ENCODE data around the gene IMPA2. TPM values are rescaled to one million over a fixed set of nuclear protein-coding genes. Genes with fewer than 3 reads are reported as not detected.

Gene IMPA2
- total and polyA plus RNA-seq, 7 donors: 61.4 to 342 (median 196) TPM

DNA sequence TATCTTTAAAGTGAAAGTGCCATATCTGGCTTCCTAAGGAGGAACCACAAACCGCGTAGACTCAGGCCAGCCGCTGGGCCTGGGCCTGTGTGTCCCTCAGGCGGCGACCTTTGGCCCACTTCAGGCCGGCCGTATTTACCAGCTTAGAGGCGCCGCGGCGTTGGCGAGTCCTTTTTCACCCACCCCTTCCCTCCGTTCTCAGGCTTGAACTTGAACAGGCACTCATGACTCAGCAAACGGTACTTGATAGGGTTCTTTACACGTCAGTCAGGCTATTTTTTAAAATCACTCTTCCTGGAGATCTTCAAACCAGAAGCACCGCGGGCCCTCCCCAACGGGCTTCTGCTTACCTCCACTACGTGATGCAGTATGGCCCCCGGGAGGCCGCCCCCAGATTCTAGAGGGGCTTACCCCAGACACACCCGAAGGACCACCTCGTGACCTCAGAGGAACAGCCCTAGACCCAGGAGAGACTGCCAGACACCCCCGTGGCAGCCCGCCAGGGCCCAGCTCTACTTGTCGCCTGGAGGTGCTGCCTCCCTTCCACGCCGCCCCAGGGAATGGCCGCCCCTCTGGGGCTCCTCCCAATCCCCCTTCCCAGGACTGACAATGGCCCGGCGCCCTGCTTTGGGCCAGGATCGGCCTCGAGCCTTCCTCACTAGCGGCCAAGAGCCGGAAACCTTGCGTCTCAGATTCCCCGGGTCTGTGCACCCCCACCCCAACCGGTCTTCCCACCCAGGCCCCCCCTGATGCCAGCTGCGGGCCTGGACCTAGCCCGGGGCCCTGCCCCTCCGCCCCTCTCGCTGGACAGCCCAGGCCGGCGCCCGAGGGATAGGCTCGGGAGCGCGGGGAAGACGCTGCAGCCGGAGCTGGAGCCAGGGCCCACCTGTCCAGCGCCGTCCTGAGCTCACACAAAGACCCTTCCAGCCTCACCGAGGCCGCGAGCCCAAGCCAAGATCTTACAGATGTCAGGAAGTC is 33.8 kb upstream of the IMPA2 start:
- Histone ChIP-seq H3K27ac (peak overlapping the region; percentile 94), H3K4me1 (peaks cover 17% of the 10 kb centered on the region), H3K36me3 (ENCODE audit: insufficient read depth in 1 of 2, low read depth in 1 of 2) (no peaks in the 10 kb centered on the region), H3K4me3 (peak overlapping the region; percentile 68), H3K27me3 (ENCODE audit: insufficient read depth in 3 of 3, low read length in 2 of 3) (no peaks in the 10 kb centered on the region), H3K9me3 (no peaks in the 10 kb centered on the region)
- peak; percentile 90 to 92 (median 92) for ATAC-seq
- 1 to 3% (median 2%) methylated on average over 54 to 55 of the region's 55 CpGs for WGBS, 3 donors
- peak; percentile 95 to 97 for DNase-seq
- intact Hi-C loops (cut with DNase I): loop anchor here (1.0 to 2.0 kb wide), 2 partner anchors 33 kb away; partner anchors contain the start of gene IMPA2 (in 1 of the 2)
- TF ChIP-seq, protein P1, sequence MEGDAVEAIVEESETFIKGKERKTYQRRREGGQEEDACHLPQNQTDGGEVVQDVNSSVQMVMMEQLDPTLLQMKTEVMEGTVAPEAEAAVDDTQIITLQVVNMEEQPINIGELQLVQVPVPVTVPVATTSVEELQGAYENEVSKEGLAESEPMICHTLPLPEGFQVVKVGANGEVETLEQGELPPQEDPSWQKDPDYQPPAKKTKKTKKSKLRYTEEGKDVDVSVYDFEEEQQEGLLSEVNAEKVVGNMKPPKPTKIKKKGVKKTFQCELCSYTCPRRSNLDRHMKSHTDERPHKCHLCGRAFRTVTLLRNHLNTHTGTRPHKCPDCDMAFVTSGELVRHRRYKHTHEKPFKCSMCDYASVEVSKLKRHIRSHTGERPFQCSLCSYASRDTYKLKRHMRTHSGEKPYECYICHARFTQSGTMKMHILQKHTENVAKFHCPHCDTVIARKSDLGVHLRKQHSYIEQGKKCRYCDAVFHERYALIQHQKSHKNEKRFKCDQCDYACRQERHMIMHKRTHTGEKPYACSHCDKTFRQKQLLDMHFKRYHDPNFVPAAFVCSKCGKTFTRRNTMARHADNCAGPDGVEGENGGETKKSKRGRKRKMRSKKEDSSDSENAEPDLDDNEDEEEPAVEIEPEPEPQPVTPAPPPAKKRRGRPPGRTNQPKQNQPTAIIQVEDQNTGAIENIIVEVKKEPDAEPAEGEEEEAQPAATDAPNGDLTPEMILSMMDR (IDR thresholded peaks at IDR 0.05): no peak

DNA sequence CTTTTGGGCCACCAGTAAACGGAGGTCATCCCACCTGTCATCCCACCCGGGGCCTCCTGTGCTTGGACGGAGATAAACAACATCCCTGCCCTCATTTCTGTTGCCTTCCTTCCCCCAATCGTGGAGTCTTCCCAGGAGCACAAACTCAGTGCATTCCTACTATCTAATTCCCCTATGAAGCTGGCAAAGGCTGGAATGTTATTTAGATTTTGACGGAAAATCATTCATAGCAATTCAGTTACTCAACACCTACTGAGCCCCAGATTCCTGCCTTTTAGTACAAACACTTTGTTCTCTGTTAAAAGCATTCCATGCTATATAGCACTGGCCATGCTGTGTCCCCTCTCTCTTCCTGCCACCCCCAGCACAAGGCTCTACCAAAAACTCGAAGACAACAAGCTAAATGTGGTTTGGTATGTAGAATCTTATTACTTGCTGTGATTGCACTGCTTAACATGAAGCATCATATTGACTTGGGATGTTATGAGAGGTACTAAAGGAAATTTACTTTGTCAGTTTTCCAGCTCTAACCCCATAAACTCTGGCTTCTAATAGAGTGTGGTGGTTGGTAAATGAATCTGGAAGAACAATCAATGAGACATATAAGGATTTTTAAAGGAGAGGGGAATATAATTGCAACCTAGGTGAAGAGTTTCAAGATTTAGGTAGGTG is 32.3 kb upstream of the IMPA2 start:
- ATAC-seq (no peak), DNase-seq (no peak)
- Histone ChIP-seq H3K4me1 (peaks cover 17% of the 10 kb centered on the region), H3K27ac (peak overlapping the region; percentile 94), H3K36me3 (ENCODE audit: insufficient read depth in 1 of 2, low read depth in 1 of 2) (no peaks in the 10 kb centered on the region), H3K4me3 (no peak overlapping the region), H3K27me3 (ENCODE audit: insufficient read depth in 3 of 3, low read length in 2 of 3) (no peaks in the 10 kb centered on the region), H3K9me3 (no peaks in the 10 kb centered on the region)
- intact Hi-C loops (cut with DNase I): no loop called here
- WGBS, 3 donors: 68 to 78% (median 69%) methylated on average over 6 of the region's 6 CpGs
- TF ChIP-seq, protein P1 (IDR thresholded peaks at IDR 0.05): no peak

DNA sequence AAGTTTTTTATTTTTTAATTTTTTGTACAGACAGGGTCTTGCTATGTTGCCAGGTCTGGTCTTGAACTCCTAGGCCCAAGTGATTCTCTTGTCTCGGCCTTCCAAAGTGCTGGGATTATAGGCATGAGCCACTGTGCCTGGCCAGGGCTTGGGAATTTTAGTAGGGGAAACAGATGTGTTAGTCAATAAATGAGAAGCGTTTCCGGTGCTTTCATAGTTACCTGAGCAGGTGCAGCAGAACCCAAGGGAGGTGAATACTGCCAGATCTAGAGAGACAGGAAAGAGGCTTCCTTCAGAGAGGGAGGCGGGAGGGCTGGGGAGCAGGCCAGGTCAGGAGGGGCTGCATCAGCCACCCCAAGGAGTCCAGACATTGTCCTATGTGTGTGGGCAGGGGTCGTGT is 30.5 kb upstream of the IMPA2 start:
- WGBS, 3 donors: 59 to 74% (median 72%) methylated on average over 5 of the region's 5 CpGs
- H3K4me1 ChIP-seq: peaks cover 16% of the 10 kb centered on the region
- DNase-seq (no peak), ATAC-seq (no peak)
- H3K27ac ChIP-seq: peak overlapping the region; percentile 53
- no peaks in the 10 kb centered on the region for H3K9me3 ChIP-seq
- H3K4me3 ChIP-seq: no peak overlapping the region
- TF ChIP-seq, protein P1 (IDR thresholded peaks at IDR 0.05): no peak
- no peaks in the 10 kb centered on the region for H3K27me3 ChIP-seq (ENCODE audit: insufficient read depth in 3 of 3, low read length in 2 of 3)
- intact Hi-C loops (cut with DNase I): no loop called here
- H3K36me3 ChIP-seq (ENCODE audit: insufficient read depth in 1 of 2, low read depth in 1 of 2): no peaks in the 10 kb centered on the region

DNA sequence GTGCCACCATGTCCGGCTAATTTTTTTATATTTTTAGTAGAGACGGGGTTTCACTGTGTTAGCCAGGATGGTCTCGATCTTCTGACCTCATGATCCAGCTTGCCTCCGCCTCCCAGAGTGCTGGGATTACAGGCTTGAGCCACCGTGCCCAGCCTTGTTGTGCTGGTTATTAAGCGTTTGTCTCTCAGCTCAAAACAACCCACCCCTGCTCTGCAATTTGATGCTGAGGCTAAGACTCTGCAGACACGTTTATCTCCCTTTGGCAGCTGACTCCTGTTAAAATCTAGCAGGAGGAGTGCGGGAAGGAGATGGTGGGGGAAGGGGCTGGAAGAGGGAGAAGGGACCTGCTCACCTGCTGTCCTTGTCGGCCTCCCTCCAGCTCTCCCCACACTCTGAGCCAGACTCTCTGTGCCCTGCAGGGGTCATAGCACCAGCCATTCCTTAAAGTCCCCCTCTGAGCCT is 29.9 kb upstream of the IMPA2 start:
- H3K27ac ChIP-seq: peak overlapping the region; percentile 53
- no peak for DNase-seq
- 21 to 41% (median 30%) methylated on average over 8 to 9 of the region's 9 CpGs for WGBS, 3 donors
- TF ChIP-seq, protein P1 (IDR thresholded peaks at IDR 0.05): no peak
- H3K36me3 ChIP-seq (ENCODE audit: insufficient read depth in 1 of 2, low read depth in 1 of 2): no peaks in the 10 kb centered on the region
- intact Hi-C loops (cut with DNase I): no loop called here
- no peak for ATAC-seq
- H3K4me1 ChIP-seq: peaks cover 10% of the 10 kb centered on the region
- no peaks in the 10 kb centered on the region for H3K9me3 ChIP-seq
- H3K27me3 ChIP-seq (ENCODE audit: insufficient read depth in 3 of 3, low read length in 2 of 3): no peaks in the 10 kb centered on the region
- no peak overlapping the region for H3K4me3 ChIP-seq
